IPS-NIHi11 (cell line): ENCODE data around the gene FNBP1L.
A peak's percentile ranks its signal among the peaks of the same experiment; 100 is the strongest.
"Not testable (repeated sequence)": the region's sequence is repeated elsewhere in the genome, so short reads cannot be mapped to it uniquely, and the experiment has no call there.

ENCODE experiments used
- DNase-seq: peaks from one replicate; pipeline ENCODE4 v3.0.0; 2012; ENCODE audit warnings: mixed read lengths, low spot score

FNBP1L gene

DNA sequence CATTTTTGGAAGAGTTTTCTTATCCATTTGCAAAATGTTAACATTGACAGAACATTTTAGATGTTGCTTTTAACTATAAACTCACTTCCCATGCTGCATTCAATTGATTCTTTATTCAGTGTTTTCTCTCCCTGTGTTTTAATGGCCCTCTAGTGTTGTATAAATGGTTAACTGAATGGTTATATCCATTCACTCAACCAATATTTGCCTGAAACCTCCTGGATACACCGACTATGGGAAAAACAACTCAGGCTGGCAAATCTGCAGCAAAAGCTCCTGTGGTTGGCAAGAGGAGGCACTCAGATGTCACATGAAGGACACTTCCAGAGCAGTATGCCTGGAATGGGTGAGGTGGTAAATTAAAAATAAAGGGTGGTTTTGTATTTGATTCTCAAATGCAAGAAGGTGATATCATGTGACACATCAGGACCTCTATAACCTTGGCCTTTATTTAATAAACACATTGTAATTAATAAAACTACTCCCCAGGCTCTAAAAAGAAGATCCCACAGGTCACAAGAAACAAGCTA lies 126.1 kb downstream of the FNBP1L start:
- DNase-seq, result no peak

DNA sequence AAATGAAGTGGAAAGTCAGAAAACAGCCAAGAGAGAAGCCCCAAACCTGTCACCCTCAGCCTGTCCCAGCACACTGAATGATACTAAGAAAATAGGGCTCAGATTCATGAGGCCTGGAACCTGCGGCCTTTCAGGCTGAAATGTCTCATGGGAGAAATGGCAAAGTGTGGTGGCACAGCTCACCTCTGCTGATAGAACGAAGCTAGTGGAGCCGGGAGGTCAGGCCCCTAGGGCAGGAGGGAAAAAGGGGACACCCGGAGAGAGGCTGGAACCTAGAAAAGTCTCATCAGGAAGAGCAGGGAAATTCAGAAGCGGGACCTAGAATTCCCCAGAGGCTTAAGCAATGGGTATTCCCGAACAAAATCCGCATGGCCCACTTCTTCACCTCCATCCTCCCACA lies 126.6 kb downstream of the FNBP1L start:
- DNase-seq, result no peak

DNA sequence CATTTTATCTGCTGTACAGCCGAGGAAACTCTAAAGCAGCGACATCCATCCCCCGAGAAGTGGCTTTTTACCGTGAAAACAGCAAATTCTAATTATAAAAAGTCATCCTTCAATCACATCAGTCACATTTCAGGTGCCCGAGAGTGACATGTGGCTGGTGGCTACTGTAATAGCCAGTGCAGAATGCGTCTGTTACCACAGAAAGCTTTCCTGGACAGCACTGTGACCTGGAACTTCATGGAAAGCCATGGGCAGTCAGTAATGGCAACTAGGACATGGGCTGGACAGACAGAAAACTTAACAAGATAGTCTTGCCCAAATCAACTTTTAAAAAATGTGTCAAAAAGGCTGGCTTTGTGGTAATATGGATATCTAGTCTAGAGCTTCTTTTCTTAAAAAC lies 127.1 kb downstream of the FNBP1L start:
- DNase-seq, result no peak

- DNase-seq, result no peak
Observed at GRCh38 chr1:93575621-93576284, 127.8 kb downstream of the FNBP1L start.

DNA sequence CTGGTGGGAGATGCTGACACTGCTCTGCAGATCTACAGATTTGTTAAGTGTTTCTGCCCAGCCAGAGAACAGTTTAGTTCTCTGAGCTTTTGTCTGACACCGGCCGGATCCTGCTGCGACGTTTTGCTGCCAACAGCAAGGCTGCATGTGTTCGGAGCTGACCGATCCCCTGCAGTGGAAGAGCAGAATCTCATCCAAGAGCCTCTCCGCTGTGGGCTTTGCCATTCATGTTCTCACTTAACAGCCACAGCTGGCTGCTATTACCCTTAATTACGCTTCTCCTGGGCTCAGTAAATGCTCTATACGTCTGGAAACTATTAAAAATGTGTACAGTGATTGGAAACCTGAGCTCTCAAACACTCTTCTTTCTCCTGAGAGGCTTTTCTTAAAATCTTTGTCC lies 128.4 kb downstream of the FNBP1L start:
- DNase-seq, result no peak

DNA sequence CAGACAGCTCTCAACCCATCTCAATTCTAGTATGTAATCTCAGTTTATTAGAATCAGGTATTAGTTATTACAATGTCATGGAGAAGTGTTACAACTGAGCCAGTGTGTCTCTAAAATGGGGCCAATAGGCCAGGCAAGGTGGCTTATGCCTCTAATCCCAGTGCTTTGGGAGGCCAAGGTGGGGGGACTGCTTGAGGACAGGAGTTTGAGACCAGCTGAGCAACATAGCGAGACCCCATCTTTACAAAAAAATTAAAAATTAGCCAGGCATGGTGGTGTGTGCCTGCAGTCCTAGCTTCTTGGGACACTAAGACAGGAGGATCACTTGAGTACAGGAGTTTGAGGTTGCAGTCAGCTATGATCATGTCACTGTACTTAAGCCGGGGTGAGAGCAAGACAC lies 128.8 kb downstream of the FNBP1L start:
- no peak for DNase-seq

GRCh38 chr1:93577536-93578432 lies 129.9 kb downstream of the FNBP1L start:
- DNase-seq, result no peak

DNA sequence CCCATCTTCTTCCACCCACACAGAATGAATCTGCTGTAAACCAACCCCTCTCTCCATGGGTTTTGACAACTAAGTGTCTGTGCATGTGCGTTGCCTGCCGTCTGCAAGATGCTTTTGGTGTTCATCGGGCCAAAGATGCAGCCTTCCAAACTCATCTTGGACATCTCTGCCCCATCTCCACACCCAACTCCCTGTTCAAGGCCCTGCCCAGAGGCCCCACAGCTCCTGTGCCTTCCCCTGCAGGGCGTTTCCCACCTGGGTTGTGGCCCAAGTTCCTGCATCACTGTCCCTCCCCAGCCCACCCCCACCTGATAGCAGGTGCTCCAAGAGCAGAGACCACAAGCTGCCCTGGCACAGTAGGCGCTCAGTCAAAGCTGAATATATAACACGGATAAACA lies 130.5 kb downstream of the FNBP1L start:
- DNase-seq, result no peak

GRCh38 chr1:93578911-93579825 lies 131.2 kb downstream of the FNBP1L start:
- no peak for DNase-seq

- DNase-seq, result no peak
Observed at GRCh38 chr1:93579891-93580290, 132.0 kb downstream of the FNBP1L start.

DNA sequence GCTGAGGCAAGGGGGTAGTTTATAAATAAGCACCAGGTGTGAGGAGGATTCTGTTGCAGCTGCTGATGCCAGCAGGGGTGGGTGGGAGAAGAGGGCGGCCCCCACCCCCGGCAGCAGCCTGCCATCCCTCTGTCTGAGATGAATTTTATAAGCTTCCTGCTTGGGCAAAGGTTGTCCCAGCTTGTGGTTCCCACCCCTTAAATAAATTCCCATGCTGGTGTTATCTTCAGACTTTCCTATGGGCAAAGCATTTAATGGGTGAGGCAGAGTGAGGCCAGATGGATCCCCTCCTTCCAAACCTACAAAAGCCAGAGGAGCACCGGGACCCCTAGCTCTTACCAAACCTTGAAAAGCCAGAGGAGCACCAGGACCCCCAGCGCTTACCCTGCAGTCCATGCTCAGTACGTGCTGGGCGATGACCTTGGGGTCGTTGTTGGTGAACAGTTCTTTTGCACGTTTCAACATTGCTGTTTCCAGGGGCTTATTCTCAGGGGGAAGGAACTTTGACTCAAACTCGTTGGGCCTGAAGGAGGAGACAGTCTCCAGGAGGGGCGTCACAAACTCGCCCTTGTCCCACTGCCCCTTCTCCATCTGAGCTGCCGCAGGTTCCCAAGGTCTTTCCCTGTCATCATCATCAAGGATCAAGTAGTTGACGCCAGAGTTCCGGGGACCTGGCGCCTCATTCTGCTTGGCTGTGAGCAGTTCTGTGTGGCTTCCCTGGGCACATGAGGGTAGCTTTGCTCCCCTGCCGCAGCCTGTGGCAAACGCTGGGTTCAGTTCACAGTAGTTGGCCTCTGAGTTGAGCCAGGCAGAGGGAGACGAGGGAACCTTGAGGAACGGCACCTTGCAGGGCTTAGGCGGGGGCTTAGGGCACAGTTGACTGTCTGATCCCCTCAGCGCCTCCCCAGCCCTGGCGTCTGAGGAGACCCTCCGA lies 134.3 kb downstream of the FNBP1L start:
- no peak for DNase-seq

DNA sequence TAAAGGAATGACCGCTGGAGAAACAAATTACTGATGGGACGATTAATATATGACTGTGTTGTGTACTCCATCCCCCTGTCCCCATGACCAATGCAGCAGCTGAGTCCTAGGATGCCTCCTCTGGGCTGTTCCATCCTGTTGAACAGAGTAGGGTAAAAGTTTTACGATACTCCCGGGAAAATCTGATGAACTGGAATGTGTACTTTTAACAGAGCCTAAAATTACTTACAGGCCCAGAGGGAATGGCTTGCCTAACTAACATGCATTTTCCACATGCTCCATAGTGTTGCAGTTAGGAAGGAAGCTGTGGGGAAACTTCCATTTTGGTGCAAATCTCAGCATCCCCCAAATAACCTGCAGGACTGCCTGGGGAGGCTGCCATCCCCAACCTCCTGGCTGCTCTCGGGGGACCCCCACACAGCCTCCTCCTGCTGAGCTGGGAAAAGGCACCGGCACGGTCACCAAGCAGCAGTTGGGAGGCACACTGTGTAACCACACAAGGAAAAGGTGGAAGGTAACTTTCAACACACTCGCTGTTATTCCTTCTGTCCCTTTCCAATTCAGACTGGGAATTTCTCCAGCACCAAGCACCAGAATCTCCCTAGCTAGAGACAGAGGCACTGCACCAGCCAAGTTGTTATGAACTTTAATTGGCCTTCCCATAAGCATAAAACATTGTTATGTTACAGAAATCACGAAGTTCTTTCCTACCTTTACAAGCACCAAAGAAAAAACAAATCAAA lies 136.5 kb downstream of the FNBP1L start:
- no peak for DNase-seq

DNA sequence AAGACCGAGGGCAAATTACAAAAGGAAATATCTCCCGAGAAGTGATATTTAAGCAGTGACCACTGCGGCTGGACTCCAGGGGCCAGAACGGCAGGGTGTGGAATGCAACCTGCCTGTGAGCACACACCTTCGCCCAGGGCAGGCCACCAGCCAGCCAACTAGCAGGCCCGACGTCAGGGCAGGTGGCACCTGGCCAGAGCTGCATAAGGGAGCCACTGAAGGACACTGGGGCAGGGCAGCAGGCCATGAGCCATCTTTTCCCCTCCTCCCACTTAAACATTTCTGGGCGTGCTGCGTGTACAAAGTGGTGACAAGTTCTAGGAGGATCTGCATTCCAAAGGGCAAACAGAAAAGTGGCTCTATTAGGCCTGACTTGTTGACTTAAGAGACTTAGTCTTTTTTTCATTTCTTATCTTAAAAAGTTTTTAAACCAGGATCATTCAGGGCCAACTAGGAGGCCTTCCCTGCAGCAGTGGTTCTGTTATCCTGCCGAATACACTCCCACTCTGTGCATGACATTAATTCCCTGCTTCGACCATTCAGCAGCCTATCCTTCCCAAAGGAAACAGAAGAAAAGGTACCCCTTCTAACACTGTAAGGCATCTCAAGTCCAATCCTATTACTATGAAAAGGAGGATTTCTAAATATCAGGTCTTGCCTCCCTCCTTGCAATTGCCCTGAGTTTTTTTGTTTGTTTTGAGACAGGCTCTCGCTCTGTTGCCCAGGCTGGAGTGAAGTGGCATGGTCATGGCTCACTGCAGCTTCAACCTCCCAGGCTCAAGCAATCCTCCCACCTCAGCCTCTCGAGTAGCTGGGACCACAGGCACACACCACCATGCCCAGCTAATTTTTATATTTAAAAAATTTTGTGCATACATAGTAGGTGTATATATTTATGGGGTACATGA lies 137.4 kb downstream of the FNBP1L start:
- peak; percentile 75 for DNase-seq

DNA sequence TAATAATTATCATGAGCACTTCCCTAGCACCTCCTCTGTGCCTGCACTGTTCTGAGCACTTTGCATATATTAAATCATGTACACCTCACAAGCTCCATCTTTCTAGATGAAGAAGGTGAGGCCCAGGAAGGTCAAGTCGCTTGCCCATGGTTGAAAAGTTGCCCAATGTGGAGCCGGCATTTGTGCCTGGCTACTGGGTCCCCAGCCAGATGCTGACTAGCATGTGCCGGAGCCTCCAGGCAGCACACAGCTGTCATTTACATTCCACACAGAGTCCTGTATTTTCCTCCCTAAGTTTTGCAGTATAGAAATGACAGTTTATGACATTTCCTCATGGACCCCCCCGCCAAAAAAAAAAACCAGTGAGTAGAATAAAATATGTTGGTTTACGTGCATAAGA lies 139.4 kb downstream of the FNBP1L start:
- DNase-seq, result no peak

GRCh38 chr1:93588206-93588605 lies 140.3 kb downstream of the FNBP1L start:
- DNase-seq, result no peak

GRCh38 chr1:93588955-93589354 lies 141.0 kb downstream of the FNBP1L start:
- no peak for DNase-seq

GRCh38 chr1:93591291-93591675 lies 143.4 kb downstream of the FNBP1L start:
- DNase-seq, result not testable (repeated sequence)

- peak; percentile 64 for DNase-seq
Observed at GRCh38 chr1:93591676-93592550, 144.0 kb downstream of the FNBP1L start.
